ENCODE measurements around the gene EXOC1. TPM values are rescaled to one million over a fixed set of nuclear protein-coding genes. Genes with fewer than 3 reads are reported as not detected.

The EXOC1 gene
- total and polyA plus RNA-seq, 9 of the 15 experiments (the other 6 are each of a cell fraction or from before 2014, with no cell fraction given), result 16.0 to 45.5 (median 26.2) TPM

DNA sequence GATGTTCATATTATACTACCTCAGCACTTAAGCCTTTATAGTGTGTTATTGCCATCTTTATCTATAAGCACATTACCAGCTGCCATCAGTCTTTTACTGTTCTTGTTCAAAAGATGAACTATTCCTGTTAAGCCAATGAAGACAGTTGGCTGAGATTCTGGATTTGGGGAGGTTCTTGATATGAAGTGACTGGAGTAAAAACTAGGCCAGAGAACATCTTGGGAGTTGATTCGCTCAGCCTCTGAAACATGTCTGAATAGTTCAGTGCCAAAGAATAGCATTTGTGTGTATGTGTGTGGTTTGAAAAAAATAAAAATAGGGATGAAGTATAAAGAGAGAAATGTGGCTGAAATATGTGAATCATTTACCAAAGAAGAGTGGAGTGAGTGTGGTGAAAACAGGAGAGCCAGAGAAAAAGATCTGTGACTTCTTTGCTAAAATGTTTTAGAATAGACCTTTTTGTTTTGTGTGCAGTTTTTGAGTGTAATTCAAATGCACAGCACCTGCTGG, 15.2 kb downstream of the EXOC1 start:
- no TSS peak for BruUV-seq (replicated peaks)
- intact Hi-C loops (cut with micrococcal nuclease), result loop anchor here (5.0 to 10.0 kb wide), 4 partner anchors 241 to 524 kb away; partner anchors contain the start of genes CLOCK and SRD5A3
- Histone ChIP-seq H3K9me1 (ENCODE audit: control insufficient read depth, insufficient read depth, low read length) (no peaks in the 10 kb centered on the region), H3K4me2 (ENCODE audit: insufficient read depth, low read length) (no peak overlapping the region), H3K27ac (ENCODE audit: extremely low read depth, low read depth, low read length) (no peak overlapping the region), H3K36me3 (ENCODE audit: control insufficient read depth, insufficient read depth, low read length) (peaks cover 62% of the 10 kb centered on the region), H2AFZ (ENCODE audit: low read depth, low read length) (no peak overlapping the region), H3K4me1 (replicated peaks in 1 of 2; ENCODE audit: control insufficient read depth in 2 of 2, insufficient read depth in 2 of 2, low read length in 2 of 2) (peaks cover 0 to 10% of the 10 kb centered on the region in 2 experiments; a peak in 2 of 5 replicates), H3K9me3 (replicated peaks; ENCODE audit: control insufficient read depth, insufficient read depth, low read depth, low read length) (no peaks in the 10 kb centered on the region), H3K79me2 (ENCODE audit: control insufficient read depth, insufficient read depth, low read length) (no peaks in the 10 kb centered on the region), H3K4me3 (no peak overlapping the region), H3K9ac (ENCODE audit: insufficient read depth in 1 of 2, low read depth in 2 of 2, low read length in 2 of 2) (no peak overlapping the region), H3K27me3 (ENCODE audit: control insufficient read depth in 2 of 2, insufficient read depth in 2 of 2, low read length in 2 of 2) (no peaks in the 10 kb centered on the region), H4K20me1 (replicated peaks; ENCODE audit: control insufficient read depth, insufficient read depth, low read length) (no peaks in the 10 kb centered on the region)
- CTCF ChIA-PET (ENCODE audit: low intra/inter-chr PET ratio), result no interaction called here
- WGBS (ENCODE audit: insufficient coverage, low coverage, missing lambda C conversion rate), result 100% methylated on average over 1 of the region's 1 CpG
- ATAC-seq (no peak), DNase-seq (ENCODE audit: extremely low read depth in 1 of 4, low spot score in 3 of 4) (no peak), FAIRE-seq (no peak)
- TF ChIP-seq EWSR1 (IDR thresholded peaks at IDR 0.05; ENCODE audit: borderline replicate concordance, low read depth, partially characterized antibody), result no peak
- TF ChIP-seq IFI16 (CRISPR knock-in tag; IDR thresholded peaks at IDR 0.05), result no peak
- in situ Hi-C loops (cut with MboI), result no loop called here
- POLR2A ChIA-PET, result no interaction called here

DNA sequence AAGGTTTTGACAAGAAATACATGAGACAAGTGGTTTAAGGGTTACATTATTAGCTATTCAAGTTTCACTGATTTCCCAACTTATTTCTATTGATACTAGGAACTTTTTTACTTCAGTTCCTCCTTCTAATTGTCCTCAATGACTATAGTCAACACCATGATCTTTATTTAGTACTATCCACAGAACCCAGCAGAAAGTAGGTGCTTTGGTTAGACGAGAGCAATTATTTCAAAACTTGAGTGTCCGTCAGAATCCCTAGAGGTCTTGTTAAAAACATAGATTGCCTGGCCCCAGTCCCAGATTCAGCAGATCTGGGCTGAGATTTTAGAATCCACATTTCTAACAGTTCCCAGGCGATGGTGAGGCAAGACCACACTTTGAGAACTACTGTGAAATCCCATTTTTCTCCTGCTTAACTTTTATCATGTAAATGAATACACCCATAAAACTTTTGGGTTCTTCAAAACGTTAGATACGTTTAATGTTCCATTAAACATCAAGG, 17.9 kb downstream of the EXOC1 start:
- no TSS peak for BruUV-seq (replicated peaks)
- no peaks in the 10 kb centered on the region for H3K9me3 ChIP-seq (replicated peaks; ENCODE audit: control insufficient read depth, insufficient read depth, low read depth, low read length)
- H3K4me1 ChIP-seq (replicated peaks in 1 of 2; ENCODE audit: control insufficient read depth in 2 of 2, insufficient read depth in 2 of 2, low read length in 2 of 2), result peaks cover 0 to 6% of the 10 kb centered on the region in 2 experiments; a peak in 2 of 5 replicates
- H2AFZ ChIP-seq (ENCODE audit: low read depth, low read length), result no peak overlapping the region
- no peak for FAIRE-seq
- CTCF ChIA-PET (ENCODE audit: low intra/inter-chr PET ratio), result no interaction called here
- peaks cover 64% of the 10 kb centered on the region for H3K36me3 ChIP-seq (ENCODE audit: control insufficient read depth, insufficient read depth, low read length)
- H3K4me2 ChIP-seq (ENCODE audit: insufficient read depth, low read length), result no peak overlapping the region
- no peaks in the 10 kb centered on the region for H3K9me1 ChIP-seq (ENCODE audit: control insufficient read depth, insufficient read depth, low read length)
- intact Hi-C loops (cut with micrococcal nuclease), result no loop called here
- 78% methylated on average over 5 of the region's 5 CpGs for WGBS (ENCODE audit: insufficient coverage, low coverage, missing lambda C conversion rate)
- POLR2A ChIA-PET, result no interaction called here
- TF ChIP-seq NELFE (IDR thresholded peaks at IDR 0.05; ENCODE audit: insufficient read depth, insufficient read length) (no peak), ZNF583 (CRISPR knock-in tag; IDR thresholded peaks at IDR 0.05) (no peak), CCAR2 (IDR thresholded peaks at IDR 0.05; ENCODE audit: low read depth, low read length) (no peak), ZKSCAN8 (CRISPR knock-in tag; IDR thresholded peaks at IDR 0.05) (no peak), HIVEP1 (CRISPR knock-in tag; IDR thresholded peaks at IDR 0.05) (no peak), ZNF75A (CRISPR knock-in tag; IDR thresholded peaks at IDR 0.05) (no peak)
- TF ChIP-seq, protein P1, sequence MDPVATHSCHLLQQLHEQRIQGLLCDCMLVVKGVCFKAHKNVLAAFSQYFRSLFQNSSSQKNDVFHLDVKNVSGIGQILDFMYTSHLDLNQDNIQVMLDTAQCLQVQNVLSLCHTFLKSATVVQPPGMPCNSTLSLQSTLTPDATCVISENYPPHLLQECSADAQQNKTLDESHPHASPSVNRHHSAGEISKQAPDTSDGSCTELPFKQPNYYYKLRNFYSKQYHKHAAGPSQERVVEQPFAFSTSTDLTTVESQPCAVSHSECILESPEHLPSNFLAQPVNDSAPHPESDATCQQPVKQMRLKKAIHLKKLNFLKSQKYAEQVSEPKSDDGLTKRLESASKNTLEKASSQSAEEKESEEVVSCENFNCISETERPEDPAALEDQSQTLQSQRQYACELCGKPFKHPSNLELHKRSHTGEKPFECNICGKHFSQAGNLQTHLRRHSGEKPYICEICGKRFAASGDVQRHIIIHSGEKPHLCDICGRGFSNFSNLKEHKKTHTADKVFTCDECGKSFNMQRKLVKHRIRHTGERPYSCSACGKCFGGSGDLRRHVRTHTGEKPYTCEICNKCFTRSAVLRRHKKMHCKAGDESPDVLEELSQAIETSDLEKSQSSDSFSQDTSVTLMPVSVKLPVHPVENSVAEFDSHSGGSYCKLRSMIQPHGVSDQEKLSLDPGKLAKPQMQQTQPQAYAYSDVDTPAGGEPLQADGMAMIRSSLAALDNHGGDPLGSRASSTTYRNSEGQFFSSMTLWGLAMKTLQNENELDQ (CRISPR knock-in tag; IDR thresholded peaks at IDR 0.05; ENCODE audit: borderline replicate concordance), result no peak
- no peak overlapping the region for H3K27ac ChIP-seq (ENCODE audit: extremely low read depth, low read depth, low read length)
- no peaks in the 10 kb centered on the region for H3K79me2 ChIP-seq (ENCODE audit: control insufficient read depth, insufficient read depth, low read length)
- in situ Hi-C loops (cut with MboI), result no loop called here
- H3K9ac ChIP-seq (ENCODE audit: insufficient read depth in 1 of 2, low read depth in 2 of 2, low read length in 2 of 2), result no peak overlapping the region
- no peak for DNase-seq (ENCODE audit: extremely low read depth in 1 of 4, low spot score in 3 of 4)
- H3K4me3 ChIP-seq, result no peak overlapping the region
- no peaks in the 10 kb centered on the region for H3K27me3 ChIP-seq (ENCODE audit: control insufficient read depth in 2 of 2, insufficient read depth in 2 of 2, low read length in 2 of 2)
- no peaks in the 10 kb centered on the region for H4K20me1 ChIP-seq (replicated peaks; ENCODE audit: control insufficient read depth, insufficient read depth, low read length)
- no peak for ATAC-seq

Data from K562 (cell line).